IMR-90 (cell line): ENCODE results near the gene NFIA. TPM values are rescaled to one million over a fixed set of nuclear protein-coding genes. Genes with fewer than 3 reads are reported as not detected.

Experiments used
- ATAC-seq: fragments of 200-7000 bp; cut with Tn5 transposase; 2 replicates; pipeline ENCODE4 v1.9.1; 2020; ENCODE audit warnings: low read depth, mild to moderate bottlenecking, moderate library complexity
- BruUV-seq: library from RNA; stranded (reverse); fragments of 400-500 nt; replicated peaks from 2 replicates; lab custom pipeline; 2021; lab: Mats Ljungman, UMichigan
- CTCF ChIA-PET: fragments of 300-600 bp; formaldehyde crosslinking; extraction: SDS; loops from one replicate; lab custom pipeline; 2021; ENCODE audit warnings: antibody characterized with exemption; lab: Yijun Ruan, JAX
- POLR2A ChIA-PET: fragments of 300-600 bp; sonication (Branson Sonifier 250); formaldehyde crosslinking; loops from one replicate; lab custom pipeline; 2022; ENCODE audit warnings: antibody characterized with exemption; ENCODE audit not compliant: unreplicated experiment; lab: Charles Lee
- DNase-seq: peaks from one replicate; pipeline ENCODE4 v3.0.0; 2013
- H2AFZ ChIP-seq: replicated peaks from 2 replicates; pipeline ENCODE3; 2013; ENCODE audit warnings: low read length, mild to moderate bottlenecking; ENCODE audit not compliant: poor library complexity
- H2AK5ac ChIP-seq: 2 replicates; pipeline ENCODE4 v1.6.1; 2013; ENCODE audit warnings: low read depth, low read length, inconsistent platforms
- H2AK9ac ChIP-seq: replicated peaks from 2 replicates; pipeline ENCODE3; 2013; ENCODE audit warnings: mild to moderate bottlenecking, low read depth, low read length, moderate library complexity; ENCODE audit not compliant: poor library complexity
- H2BK120ac ChIP-seq: 2 replicates; pipeline ENCODE4 v1.6.1; 2013; ENCODE audit warnings: low read depth, low read length, inconsistent platforms
- H2BK15ac ChIP-seq: 3 replicates; pipeline ENCODE4 v1.6.1; 2013; ENCODE audit warnings: low read depth, low read length, inconsistent platforms
- H2BK20ac ChIP-seq: 2 replicates; pipeline ENCODE4 v1.6.1; 2013; ENCODE audit warnings: low read depth, mild to moderate bottlenecking, inconsistent platforms, low read length, moderate library complexity
- H2BK5ac ChIP-seq: 2 replicates; pipeline ENCODE4 v1.6.1; 2013; ENCODE audit warnings: mild to moderate bottlenecking, low read depth, low read length, inconsistent platforms; ENCODE audit not compliant: poor library complexity, severe bottlenecking
- H3K14ac ChIP-seq: replicated peaks from 2 replicates; pipeline ENCODE4 v1.6.1; 2013; ENCODE audit warnings: low read depth, low read length, inconsistent platforms
- H3K18ac ChIP-seq: 2 replicates; pipeline ENCODE4 v1.6.1; 2013; ENCODE audit warnings: low read depth, low read length, control low read depth
- H3K23ac ChIP-seq: 2 replicates; pipeline ENCODE4 v1.6.1; 2013; ENCODE audit warnings: low read depth, low read length, inconsistent platforms
- H3K27ac ChIP-seq: 2 replicates; pipeline ENCODE4 v1.5.1; 2013; ENCODE audit warnings: mild to moderate bottlenecking, control low read depth, low read length; ENCODE audit not compliant: insufficient read depth
- H3K27me3 ChIP-seq: 2 replicates; pipeline ENCODE4 v1.6.1; 2013; ENCODE audit warnings: low read length; ENCODE audit not compliant: control insufficient read depth, insufficient read depth
- H3K36me3 ChIP-seq: 2 replicates; pipeline ENCODE4 v1.6.1; 2013; ENCODE audit warnings: low read length, mixed read lengths; ENCODE audit not compliant: control insufficient read depth, insufficient read depth
- H3K4ac ChIP-seq: 2 replicates; pipeline ENCODE4 v1.6.1; 2013; ENCODE audit warnings: low read depth, low read length, inconsistent platforms
- H3K4me1 ChIP-seq: 2 replicates; pipeline ENCODE4 v1.6.1; 2013; ENCODE audit warnings: low read length, mixed read lengths; ENCODE audit not compliant: control insufficient read depth, insufficient read depth
- H3K4me2 ChIP-seq: 2 replicates; pipeline ENCODE4 v1.6.1; 2013; ENCODE audit warnings: low read depth, mild to moderate bottlenecking, control low read depth, low read length, moderate library complexity
- H3K4me3 ChIP-seq: 2 replicates; pipeline ENCODE4 v1.5.1; 2013; ENCODE audit warnings: low read depth, mild to moderate bottlenecking, control low read depth, low read length, moderate library complexity; ENCODE audit not compliant: insufficient read depth
- H3K56ac ChIP-seq: 2 replicates; pipeline ENCODE4 v1.6.1; 2013; ENCODE audit warnings: low read length, inconsistent platforms; ENCODE audit not compliant: insufficient read depth; ENCODE audit errors: extremely low read depth
- H3K79me1 ChIP-seq, 2 experiments: 2 replicates each; pipeline ENCODE4 v1.6.1; 2013; ENCODE audit warnings: low read length in 2 of 2, inconsistent platforms in 1 of 2, low read depth in 1 of 2
- H3K9ac ChIP-seq: 2 replicates; pipeline ENCODE4 v1.6.1; 2013; ENCODE audit warnings: low read depth, low read length, control low read depth
- H3K9me1 ChIP-seq: 2 replicates; pipeline ENCODE4 v1.6.1; 2013; ENCODE audit warnings: low read length, inconsistent platforms; ENCODE audit not compliant: insufficient read depth
- H3K9me3 ChIP-seq: 2 replicates; pipeline ENCODE4 v1.6.1; 2013; ENCODE audit warnings: low read length; ENCODE audit not compliant: control insufficient read depth, insufficient read depth
- H4K20me1 ChIP-seq: 2 replicates; pipeline ENCODE4 v1.6.1; 2013; ENCODE audit warnings: low read length, inconsistent platforms; ENCODE audit not compliant: insufficient read depth
- H4K5ac ChIP-seq: 2 replicates; pipeline ENCODE4 v1.6.1; 2013; ENCODE audit warnings: mild to moderate bottlenecking, low read depth, low read length, control low read depth
- H4K8ac ChIP-seq, 2 experiments: 2 replicates each; pipeline ENCODE4 v1.6.1; 2013; ENCODE audit warnings: low read depth in 2 of 2, low read length in 2 of 2, control low read depth in 1 of 2, inconsistent platforms in 1 of 2
- H4K91ac ChIP-seq: 2 replicates; pipeline ENCODE4 v1.6.1; 2013; ENCODE audit warnings: low read depth, low read length, inconsistent platforms; ENCODE audit not compliant: insufficient read depth
- BHLHE40 ChIP-seq: fragments of 150-350 bp; IDR thresholded peaks from 2 replicates; pipeline ENCODE4 v1.6.1; 2016; ENCODE audit warnings: mild to moderate bottlenecking, low read depth, low read length
- CEBPB ChIP-seq: IDR thresholded peaks from 2 replicates; pipeline ENCODE4 v1.6.1; 2012; ENCODE audit warnings: low read depth, low read length, improper control_type of control experiment
- CHD1 ChIP-seq: IDR thresholded peaks from 2 replicates; pipeline ENCODE4 v1.6.1; 2012; ENCODE audit warnings: low read depth, low read length, improper control_type of control experiment
- CTCF ChIP-seq: conservative IDR thresholded peaks from 2 replicates; pipeline ENCODE4 v1.5.1; 2012; ENCODE audit warnings: mild to moderate bottlenecking, low read depth, low read length, improper control_type of control experiment
- ELK1 ChIP-seq: fragments of 150-350 bp; IDR thresholded peaks from 2 replicates; pipeline ENCODE4 v1.6.1; 2016; ENCODE audit warnings: low read depth, mild to moderate bottlenecking, low read length, moderate library complexity, borderline replicate concordance
- FOS ChIP-seq: fragments of 150-350 bp; IDR thresholded peaks from 2 replicates; pipeline ENCODE4 v1.6.1; 2016; ENCODE audit warnings: low read depth, low read length
- MAFK ChIP-seq: IDR thresholded peaks from 2 replicates; pipeline ENCODE4 v1.6.1; 2012; ENCODE audit warnings: low read depth, low read length, improper control_type of control experiment
- MAZ ChIP-seq: IDR thresholded peaks from 2 replicates; pipeline ENCODE4 v1.6.1; 2012; ENCODE audit warnings: low read depth, mild to moderate bottlenecking, low read length, improper control_type of control experiment, moderate library complexity, borderline replicate concordance
- MXI1 ChIP-seq: IDR thresholded peaks from 2 replicates; pipeline ENCODE4 v1.6.1; 2012; ENCODE audit warnings: low read depth, mild to moderate bottlenecking, low read length, moderate library complexity, borderline replicate concordance
- NFE2L2 ChIP-seq: fragments of 150-350 bp; IDR thresholded peaks from 2 replicates; pipeline ENCODE4 v1.6.1; 2016; ENCODE audit warnings: low read depth, mild to moderate bottlenecking, low read length
- POLR2A ChIP-seq: IDR thresholded peaks from 2 replicates; pipeline ENCODE4 v1.6.1; 2012; ENCODE audit warnings: mild to moderate bottlenecking, low read depth, low read length
- RAD21 ChIP-seq: IDR thresholded peaks from 2 replicates; pipeline ENCODE4 v1.6.1; 2012; ENCODE audit warnings: low read length, improper control_type of control experiment
- RCOR1 ChIP-seq: IDR thresholded peaks from 2 replicates; pipeline ENCODE4 v1.6.1; 2012; ENCODE audit warnings: mild to moderate bottlenecking, low read length, improper control_type of control experiment; ENCODE audit not compliant: insufficient replicate concordance
- RFX5 ChIP-seq: IDR thresholded peaks from 2 replicates; pipeline ENCODE4 v1.8.0; 2012; ENCODE audit warnings: low read depth, mild to moderate bottlenecking, low read length, moderate library complexity
- SMC3 ChIP-seq: fragments of 150-350 bp; IDR thresholded peaks from 2 replicates; pipeline ENCODE4 v1.6.1; 2016; ENCODE audit warnings: low read depth, mild to moderate bottlenecking, antibody characterized with exemption, low read length, moderate library complexity
- USF2 ChIP-seq: fragments of 150-350 bp; IDR thresholded peaks from 2 replicates; pipeline ENCODE4 v1.6.1; 2017; ENCODE audit warnings: mild to moderate bottlenecking, antibody characterized with exemption, low read length, low read depth
- WGBS, 2 experiments: methylation state at CpG; one replicate each; pipeline versions ENCODE4 v1.1.5 to v1.1.7; 2013; ENCODE audit warnings: missing lambda C conversion rate in 2 of 2; ENCODE audit not compliant: insufficient read length in 1 of 2; ENCODE audit errors: extremely low coverage in 2 of 2; 5-methylcytosine and 5-hydroxymethylcytosine counted together
- dilution Hi-C: fragments of 300-500 bp; cut with HindIII; formaldehyde crosslinking; loops from one replicate; pipeline ENCODE4 v1.14.3; 2018; ENCODE audit warnings: low sequenced_read_pairs; ENCODE audit not compliant: unreplicated experiment
- in situ Hi-C: fragments of 300-500 bp; cut with MboI; formaldehyde crosslinking; loops from 3 replicates; pipeline ENCODE4 v1.14.3; 2019; ENCODE audit warnings: low sequenced_read_pairs, inconsistent platforms, mixed read lengths
- intact Hi-C: fragments of 100-400 bp; cut with micrococcal nuclease; formaldehyde crosslinking; loops from 2 replicates; pipeline ENCODE4 v1.10.0; 2022
- polyA plus RNA-seq, 3 experiments: library from polyadenylated mRNA; depleted of rRNA; stranded (reverse); fragments of >200 nt; gene quantifications; 2 replicates each; pipeline ENCODE4 v1.2.3, GENCODE V29; 2012; ENCODE audit warnings: low replicate concordance in 1 of 3
- total RNA-seq: library from RNA; depleted of rRNA; stranded (reverse); fragments of >200 nt; gene quantifications from 2 replicates; pipeline ENCODE4 v1.2.3, GENCODE V29; 2012

NFIA gene
- total and polyA plus RNA-seq, 2 of the 4 experiments (the other 2 are of a cell fraction), result 1.6 to 2.2 TPM

- H2BK15ac ChIP-seq, result no peak overlapping the region
- TF ChIP-seq MAFK (no peak), RCOR1 (no peak), ELK1 (no peak), MAZ (no peak), NFE2L2 (no peak), SMC3 (no peak), USF2 (no peak), CTCF (no peak), BHLHE40 (no peak), POLR2A (no peak), RFX5 (no peak), RAD21 (no peak), MXI1 (no peak), FOS (no peak), CHD1 (no peak), CEBPB (no peak)
- peaks cover 2% of the 10 kb centered on the region; the same call in 1 of the 2 replicates for H3K27me3 ChIP-seq
- no peak overlapping the region for H2AK9ac ChIP-seq
- intact Hi-C loops (no loop called here), in situ Hi-C loops (no loop called here), dilution Hi-C loops (no loop called here)
- no peaks in the 10 kb centered on the region for H4K20me1 ChIP-seq
- H2BK20ac ChIP-seq, result no peak overlapping the region
- no TSS peak for BruUV-seq
- no peaks in the 10 kb centered on the region for H3K79me1 ChIP-seq
- H3K4me1 ChIP-seq, result no peaks in the 10 kb centered on the region
- H3K9ac ChIP-seq, result no peak overlapping the region
- H3K9me1 ChIP-seq, result no peaks in the 10 kb centered on the region
- no peak overlapping the region for H3K23ac ChIP-seq
- ChIA-PET POLR2A (no interaction called here), CTCF (no interaction called here)
- H4K91ac ChIP-seq, result no peak overlapping the region
- H3K4me2 ChIP-seq, result no peak overlapping the region
- H3K56ac ChIP-seq, result no peak overlapping the region
- no peak overlapping the region for H3K27ac ChIP-seq
- no peak overlapping the region for H3K4ac ChIP-seq
- no peak overlapping the region for H4K5ac ChIP-seq
- H3K18ac ChIP-seq, result no peak overlapping the region
- peak; percentile 79 for DNase-seq
- no peak overlapping the region for H3K4me3 ChIP-seq
- H4K8ac ChIP-seq, result no peak overlapping the region
- ATAC-seq, result peak; percentile 85
- H3K9me3 ChIP-seq, result no peaks in the 10 kb centered on the region
- no peak overlapping the region for H2AK5ac ChIP-seq
- 0% methylated on average over 1 of the region's 2 CpGs; no CpG with 5 or more reads in 1 of the 2 experiments for WGBS, 2 experiments
- H3K14ac ChIP-seq, result no peak overlapping the region
- no peak overlapping the region for H2AFZ ChIP-seq
- no peaks in the 10 kb centered on the region for H3K36me3 ChIP-seq
- no peak overlapping the region for H2BK5ac ChIP-seq
- no peak overlapping the region for H2BK120ac ChIP-seq
These were observed 205.4 kb downstream of the NFIA start for GRCh38 chr1:61287734-61288133.
